HepG2 (cell line): Measurements from ENCODE around the gene ATP8B1. TPM values are rescaled to one million over a fixed set of nuclear protein-coding genes. Genes with fewer than 3 reads are reported as not detected.

Source experiments
- ARNT2 ChIP-seq: sonication (generic); formaldehyde crosslinking; IDR thresholded peaks from 2 replicates; pipeline ENCODE4 v1.8.0; 2022; ENCODE audit warnings: mild to moderate bottlenecking, low read depth, missing genetic modification reagents, moderate library complexity
- CSRNP1 ChIP-seq: sonication (generic); formaldehyde crosslinking; IDR thresholded peaks from 2 replicates; pipeline ENCODE4 v1.8.1; 2023; ENCODE audit warnings: mild to moderate bottlenecking, missing genetic modification reagents
- ESRRA ChIP-seq: sonication (generic); formaldehyde crosslinking; IDR thresholded peaks from 2 replicates; pipeline ENCODE4 v1.5.1; 2020; ENCODE audit warnings: mild to moderate bottlenecking, low read depth, missing genetic modification reagents
- FOXP1 ChIP-seq, 2 experiments: fragments of 450-650 bp in 1 of 2; IDR thresholded peaks; 2 replicates each; pipeline ENCODE4 v1.6.1; 2017 to 2018; ENCODE audit warnings: antibody characterized with exemption in 1 of 2
- GMEB1 ChIP-seq: sonication (generic); formaldehyde crosslinking; IDR thresholded peaks from 2 replicates; pipeline ENCODE4 v1.5.1; 2020; ENCODE audit warnings: missing genetic modification reagents, mild to moderate bottlenecking, borderline replicate concordance
- HDAC1 ChIP-seq: sonication (generic); formaldehyde crosslinking; IDR thresholded peaks from 2 replicates; pipeline ENCODE4 v1.5.1; 2020; ENCODE audit warnings: mild to moderate bottlenecking, missing genetic modification reagents
- IRF2 ChIP-seq: IDR thresholded peaks from 2 replicates; pipeline ENCODE4 v1.6.1; 2018; ENCODE audit warnings: missing genetic modification reagents, missing compliant biosample characterization
- MAFG ChIP-seq: sonication (generic); formaldehyde crosslinking; IDR thresholded peaks from 2 replicates; pipeline ENCODE4 v1.5.1; 2020; ENCODE audit warnings: mild to moderate bottlenecking, missing genetic modification reagents
- SMAD1 ChIP-seq: sonication (generic); formaldehyde crosslinking; IDR thresholded peaks from 2 replicates; pipeline ENCODE4 v1.4.0; 2020; ENCODE audit warnings: missing genetic modification reagents, low read depth, mild to moderate bottlenecking, borderline replicate concordance
- SMARCC2 ChIP-seq: fragments of 450-650 bp; IDR thresholded peaks from 2 replicates; pipeline ENCODE4 v1.6.1; 2017; ENCODE audit warnings: antibody characterized with exemption, mild to moderate bottlenecking
- SRY ChIP-seq: sonication (generic); formaldehyde crosslinking; IDR thresholded peaks from 2 replicates; pipeline ENCODE4 v1.8.0; 2022; ENCODE audit warnings: mild to moderate bottlenecking, missing genetic modification reagents
- TGIF2 ChIP-seq: IDR thresholded peaks from 2 replicates; pipeline ENCODE4 v1.6.1; 2016; ENCODE audit warnings: control low read depth, missing compliant biosample characterization
- ZBTB33 ChIP-seq: sonication (generic); formaldehyde crosslinking; IDR thresholded peaks from 2 replicates; pipeline ENCODE4 v1.4.0; 2020; ENCODE audit warnings: missing genetic modification reagents
- ZNF367 ChIP-seq: sonication (generic); formaldehyde crosslinking; IDR thresholded peaks from 2 replicates; pipeline ENCODE4 v1.4.0; 2020; ENCODE audit warnings: missing genetic modification reagents, borderline replicate concordance
- ZNF512B ChIP-seq: sonication (generic); formaldehyde crosslinking; IDR thresholded peaks from 2 replicates; pipeline ENCODE4 v1.5.1; 2020; ENCODE audit warnings: missing genetic modification reagents, mild to moderate bottlenecking, borderline replicate concordance
- ZNF784 ChIP-seq: sonication (generic); formaldehyde crosslinking; IDR thresholded peaks from 2 replicates; pipeline ENCODE4 v1.5.1; 2020; ENCODE audit warnings: missing genetic modification reagents, mild to moderate bottlenecking, borderline replicate concordance
- ZNF816 ChIP-seq: sonication (generic); formaldehyde crosslinking; IDR thresholded peaks from 2 replicates; pipeline ENCODE4 v1.8.0; 2022; ENCODE audit warnings: missing genetic modification reagents, mild to moderate bottlenecking, borderline replicate concordance
- ZNF878 ChIP-seq: sonication (generic); formaldehyde crosslinking; IDR thresholded peaks from 2 replicates; pipeline ENCODE4 v1.8.1; 2023; ENCODE audit warnings: mild to moderate bottlenecking, missing genetic modification reagents, moderate library complexity
- ZSCAN25 ChIP-seq: sonication (generic); formaldehyde crosslinking; IDR thresholded peaks from 2 replicates; pipeline ENCODE4 v1.8.0; 2022; ENCODE audit warnings: mild to moderate bottlenecking, missing genetic modification reagents
- polyA plus RNA-seq, 8 experiments: library from polyadenylated mRNA; depleted of rRNA in 3 of 8; stranded (reverse) in 7 of 8; unstranded in 1 of 8; fragments of >200 nt; fragmentation: Illumina TruSeq in 4 of 8; extraction: Trizol in 4 of 8; gene quantifications; 2 replicates each; pipeline versions ENCODE4 v1.2.1 to v1.2.3, GENCODE V29; 2011 to 2016; ENCODE audit warnings: low read depth in 4 of 8, missing spikeins in 1 of 8, mixed read lengths in 1 of 8; ENCODE audit not compliant: insufficient read depth in 1 of 8
- total RNA-seq, 5 experiments: library from RNA; depleted of rRNA; stranded (reverse); fragments of >200 nt; fragmentation: Illumina TruSeq; extraction: Trizol; gene quantifications; 2 replicates each; pipeline ENCODE4 v1.2.3, GENCODE V29; 2016; ENCODE audit warnings: low read depth in 1 of 5

The ATP8B1 gene
- total and polyA plus RNA-seq, 2 of the 13 experiments (the other 11 are each of a cell fraction or from before 2014, with no cell fraction given) = 2.8 to 4.0 TPM

- TF ChIP-seq IRF2 (peak; percentile 75; the same call in 1 of the 2 replicates), SMARCC2 (no peak), ZNF878 (CRISPR knock-in tag) (no peak), ZSCAN25 (CRISPR knock-in tag) (no peak; the same call in 1 of the 2 replicates), TGIF2 (0 out of 2 replicates have a peak, but pooled peaks have one; percentile 44), ZNF816 (CRISPR knock-in tag) (no peak), SRY (CRISPR knock-in tag) (no peak), ZBTB33 (peak; percentile 50; the same call in 1 of the 2 replicates), SMAD1 (CRISPR knock-in tag) (0 out of 2 replicates have a peak, but pooled peaks have one; percentile 28), ESRRA (peak; percentile 59; the same call in 1 of the 2 replicates), ZNF367 (0 out of 2 replicates have a peak, but pooled peaks have one; percentile 50), HDAC1 (peak; percentile 85), ZNF784 (no peak), CSRNP1 (CRISPR knock-in tag) (peak; percentile 78; the same call in 1 of the 2 replicates), ARNT2 (CRISPR knock-in tag) (no peak), MAFG (CRISPR knock-in tag) (no peak), FOXP1 (IDR thresholded peaks at IDR 0.05) (no peak), FOXP1 (CRISPR knock-in tag; IDR thresholded peaks at IDR 0.05) (no peak), ZNF512B (CRISPR knock-in tag) (no peak), GMEB1 (CRISPR knock-in tag) (peak; percentile 82)
These were observed 172.9 kb downstream of the ATP8B1 start (continued) for GRCh38 chr18:57630002-57630753.
